B cell (primary cell): Measurements from ENCODE around the gene STRADA. TPM values are rescaled to one million over a fixed set of nuclear protein-coding genes. Genes with fewer than 3 reads are reported as not detected.

Experiments used
- ATAC-seq: fragments of 200-7000 bp; cut with Tn5 transposase; one replicate; pipeline ENCODE4 v1.10.0; 2021; ENCODE audit warnings: low read depth, mild to moderate bottlenecking, moderate number of reproducible peaks, moderate library complexity
- CTCF ChIA-PET: fragments of 350-600 bp; sonication (Branson Sonifier 250); formaldehyde crosslinking; loops from one replicate; lab custom pipeline; 2021; ENCODE audit warnings: antibody characterized with exemption, inconsistent platforms; lab: Charles Lee
- POLR2A ChIA-PET: fragments of 350-600 bp; sonication (Branson Sonifier 250); formaldehyde crosslinking; loops from one replicate; lab custom pipeline; 2021; ENCODE audit warnings: antibody characterized with exemption; lab: Charles Lee
- DNase-seq: peaks from one replicate; pipeline ENCODE4 v3.0.0; 2013
- H2AFZ ChIP-seq: 2 replicates; pipeline ENCODE4 v1.6.1; 2012; ENCODE audit warnings: mild to moderate bottlenecking, low read depth, low read length; ENCODE audit not compliant: insufficient read depth, poor library complexity, severe bottlenecking
- H3K27ac ChIP-seq, 2 donors: 1 replicate in 1 of 2; 2 replicates in 1 of 2; pipeline ENCODE4 v1.5.1; 2012 to 2013; ENCODE audit warnings: low read length in 2 of 2, mild to moderate bottlenecking in 2 of 2, moderate library complexity in 1 of 2
- H3K27me3 ChIP-seq, 4 experiments: fragments of 200-600 bp in 1 of 4; sonication (generic) in 1 of 4; replicated peaks in 1 of 4; 1 replicate in 2 of 4; 2 replicates in 2 of 4; pipeline versions ENCODE4 v1.6.1 to v1.7.0; 2013 to 2016; ENCODE audit warnings: low read length in 3 of 4, mild to moderate bottlenecking in 2 of 4, mixed read lengths in 1 of 4, moderate library complexity in 1 of 4; ENCODE audit not compliant: insufficient read depth in 4 of 4, control insufficient read depth in 3 of 4; ENCODE audit errors: control extremely low read depth in 1 of 4
- H3K36me3 ChIP-seq, 2 experiments: replicated peaks in 1 of 2; 1 replicate in 1 of 2; 2 replicates in 1 of 2; pipeline versions ENCODE4 v1.6.1 to v1.7.1; 2013; ENCODE audit warnings: low read length in 1 of 2; ENCODE audit not compliant: insufficient read depth in 2 of 2, control insufficient read depth in 1 of 2; ENCODE audit errors: control extremely low read depth in 1 of 2, extremely low read depth in 1 of 2
- H3K4me1 ChIP-seq, 2 donors: fragments of 200-600 bp in 1 of 2; sonication (generic) in 1 of 2; 1 replicate in 1 of 2; 2 replicates in 1 of 2; pipeline versions ENCODE4 v1.5.1 to v1.6.1; 2013 to 2017; ENCODE audit warnings: low read length in 2 of 2; ENCODE audit not compliant: control insufficient read depth in 2 of 2, insufficient read depth in 2 of 2
- H3K4me2 ChIP-seq: replicated peaks from 2 replicates; pipeline ENCODE3; 2012; ENCODE audit warnings: mild to moderate bottlenecking, low read depth, low read length; ENCODE audit not compliant: poor library complexity, severe bottlenecking
- H3K4me3 ChIP-seq, 5 experiments: fragments of 200-600 bp in 1 of 5; sonication (generic) in 1 of 5; 1 replicate in 3 of 5; 2 replicates in 2 of 5; pipeline versions ENCODE4 v1.5.1 to v1.7.0; 2011 to 2016; ENCODE audit warnings: low read length in 4 of 5, mild to moderate bottlenecking in 4 of 5, low read depth in 2 of 5, control low read depth in 1 of 5, moderate library complexity in 1 of 5; ENCODE audit not compliant: insufficient read depth in 1 of 5; ENCODE audit errors: control extremely low read depth in 1 of 5, extremely low read depth in 1 of 5
- H3K79me2 ChIP-seq: fragments of 200-600 bp; sonication (generic); one replicate; pipeline ENCODE4 v1.6.0; 2016; ENCODE audit warnings: low read length; ENCODE audit not compliant: control insufficient read depth, insufficient read depth
- H3K9ac ChIP-seq: fragments of 200-600 bp; sonication (generic); 2 replicates; pipeline ENCODE4 v1.6.1; 2017; ENCODE audit warnings: mild to moderate bottlenecking, low read length, moderate library complexity
- H3K9me3 ChIP-seq, 3 donors: one replicate each; pipeline versions ENCODE4 v1.6.1 to v1.7.1; 2013; ENCODE audit warnings: low read length in 2 of 3; ENCODE audit not compliant: control insufficient read depth in 2 of 3, insufficient read depth in 1 of 3; ENCODE audit errors: control extremely low read depth in 1 of 3
- H4K20me1 ChIP-seq: 2 replicates; pipeline ENCODE4 v1.6.0; 2012; ENCODE audit warnings: mild to moderate bottlenecking, low read length; ENCODE audit not compliant: insufficient read depth, control insufficient read depth, poor library complexity, severe bottlenecking
- H3K27ac Mint-ChIP-seq: one replicate; pipeline ENCODE4 v1.8.0; 2021; ENCODE audit warnings: mixed read lengths
- H3K27me3 Mint-ChIP-seq: one replicate; pipeline ENCODE4 v1.8.0; 2021; ENCODE audit warnings: mixed read lengths
- H3K4me1 Mint-ChIP-seq: one replicate; pipeline ENCODE4 v1.8.0; 2021; ENCODE audit warnings: mixed read lengths
- H3K4me3 Mint-ChIP-seq: one replicate; pipeline ENCODE4 v1.8.0; 2021; ENCODE audit warnings: mixed read lengths
- H3K9me3 Mint-ChIP-seq: one replicate; pipeline ENCODE4 v1.8.0; 2022; ENCODE audit warnings: mixed read lengths; ENCODE audit not compliant: insufficient read depth
- EZH2 ChIP-seq: IDR thresholded peaks from 2 replicates; pipeline ENCODE4 v1.6.1; 2012; ENCODE audit warnings: borderline replicate concordance, low read depth, mild to moderate bottlenecking, moderate library complexity, low read length; ENCODE audit not compliant: insufficient read depth, poor library complexity, severe bottlenecking
- WGBS: methylation state at CpG from one replicate; pipeline ENCODE4 v1.1.5; 2013; ENCODE audit warnings: missing lambda C conversion rate; ENCODE audit not compliant: insufficient coverage; 5-methylcytosine and 5-hydroxymethylcytosine counted together
- intact Hi-C: fragments of 100-400 bp; cut with micrococcal nuclease; formaldehyde crosslinking; loops from one replicate; pipeline ENCODE4 v1.10.0; 2022
- polyA plus RNA-seq: library from polyadenylated mRNA; depleted of rRNA; stranded (reverse); fragments of >200 nt; gene quantifications from 2 replicates; pipeline ENCODE4 v1.2.3, GENCODE V29; 2012
- total RNA-seq, 2 donors: library from RNA; stranded (reverse); fragments of 120-200 nt in 1 of 2; gene quantifications; 1 replicate in 1 of 2; 2 replicates in 1 of 2; pipeline versions ENCODE4 v1.2.3 to v1.2.4, GENCODE V29; 2013 to 2022
- TF ChIP-seq, protein P1 (sequence below): fragments of 200-600 bp; IDR thresholded peaks from one replicate; pipeline ENCODE4 v1.8.0; 2022; ENCODE audit warnings: antibody characterized with exemption, mild to moderate bottlenecking

STRADA gene
- total and polyA plus RNA-seq, 2 donors (not counting 1 experiment from before 2014, with no cell fraction given) = 48.1 to 93.2 TPM

DNA sequence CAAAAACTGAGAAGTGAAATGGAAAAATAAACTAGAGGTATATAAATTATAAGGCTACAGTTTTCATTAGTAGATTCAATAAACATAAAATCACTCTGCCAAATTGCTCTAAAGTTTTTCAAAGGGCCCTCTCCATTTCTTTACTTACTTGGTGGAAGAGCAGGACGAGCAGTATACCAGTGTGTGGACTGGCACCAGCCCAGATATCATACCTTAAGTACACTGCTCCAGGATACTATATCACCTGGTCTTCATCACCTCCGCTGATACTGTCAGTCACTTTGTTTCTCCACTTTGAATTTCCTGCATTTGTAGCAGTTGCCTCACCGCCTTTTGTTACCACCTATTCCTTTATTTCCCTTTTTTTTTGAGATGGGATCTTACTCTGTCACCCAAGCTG, 81.7 kb downstream of the STRADA start:
- ATAC-seq (no peak), DNase-seq (no peak)
- H3K27me3 ChIP-seq = no peaks in the 10 kb centered on the region
- peaks cover 7% of the 10 kb centered on the region for H3K4me1 Mint-ChIP-seq
- H3K27ac Mint-ChIP-seq = no peak overlapping the region
- H3K27ac ChIP-seq = no peak overlapping the region
- no peak overlapping the region for H3K9ac ChIP-seq
- H3K4me1 ChIP-seq = peaks cover 0 to 4% of the 10 kb centered on the region in 2 donors
- H3K4me2 ChIP-seq = no peak overlapping the region
- no peak overlapping the region for H3K4me3 Mint-ChIP-seq
- no peak overlapping the region for H3K4me3 ChIP-seq
- peaks cover 8 to 44% of the 10 kb centered on the region in 2 experiments for H3K36me3 ChIP-seq
- intact Hi-C loops = no loop called here
- 94% methylated on average over 3 of the region's 3 CpGs for whole genome bisulfite sequencing
- no peak overlapping the region for H2AFZ ChIP-seq
- POLR2A ChIA-PET = interaction anchor here (0.7 kb wide), 1 partner anchor 32 kb away, joined by 3 read pairs; no protein-coding TSS in a partner anchor
- no peaks in the 10 kb centered on the region for H4K20me1 ChIP-seq
- H3K79me2 ChIP-seq = peaks cover 4% of the 10 kb centered on the region
- TF ChIP-seq EZH2 = no peak
- TF ChIP-seq, protein P1, sequence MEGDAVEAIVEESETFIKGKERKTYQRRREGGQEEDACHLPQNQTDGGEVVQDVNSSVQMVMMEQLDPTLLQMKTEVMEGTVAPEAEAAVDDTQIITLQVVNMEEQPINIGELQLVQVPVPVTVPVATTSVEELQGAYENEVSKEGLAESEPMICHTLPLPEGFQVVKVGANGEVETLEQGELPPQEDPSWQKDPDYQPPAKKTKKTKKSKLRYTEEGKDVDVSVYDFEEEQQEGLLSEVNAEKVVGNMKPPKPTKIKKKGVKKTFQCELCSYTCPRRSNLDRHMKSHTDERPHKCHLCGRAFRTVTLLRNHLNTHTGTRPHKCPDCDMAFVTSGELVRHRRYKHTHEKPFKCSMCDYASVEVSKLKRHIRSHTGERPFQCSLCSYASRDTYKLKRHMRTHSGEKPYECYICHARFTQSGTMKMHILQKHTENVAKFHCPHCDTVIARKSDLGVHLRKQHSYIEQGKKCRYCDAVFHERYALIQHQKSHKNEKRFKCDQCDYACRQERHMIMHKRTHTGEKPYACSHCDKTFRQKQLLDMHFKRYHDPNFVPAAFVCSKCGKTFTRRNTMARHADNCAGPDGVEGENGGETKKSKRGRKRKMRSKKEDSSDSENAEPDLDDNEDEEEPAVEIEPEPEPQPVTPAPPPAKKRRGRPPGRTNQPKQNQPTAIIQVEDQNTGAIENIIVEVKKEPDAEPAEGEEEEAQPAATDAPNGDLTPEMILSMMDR = no peak
- no peaks in the 10 kb centered on the region for H3K9me3 Mint-ChIP-seq
- CTCF ChIA-PET = no interaction called here
- no peaks in the 10 kb centered on the region for H3K27me3 Mint-ChIP-seq
- no peaks in the 10 kb centered on the region for H3K9me3 ChIP-seq

- Histone ChIP-seq H3K27me3 (no peaks in the 10 kb centered on the region), H3K27ac (no peak overlapping the region), H3K9ac (no peak overlapping the region), H4K20me1 (no peaks in the 10 kb centered on the region), H3K4me2 (no peak overlapping the region), H2AFZ (no peak overlapping the region), H3K4me1 (no peaks in the 10 kb centered on the region), H3K9me3 (no peaks in the 10 kb centered on the region), H3K79me2 (peaks cover 4% of the 10 kb centered on the region), H3K36me3 (peaks cover 7 to 37% of the 10 kb centered on the region in 2 experiments), H3K4me3 (no peak overlapping the region)
- no peak for DNase-seq
- Mint-ChIP-seq H3K4me1 (no peaks in the 10 kb centered on the region), H3K4me3 (no peak overlapping the region), H3K27ac (no peak overlapping the region), H3K9me3 (no peaks in the 10 kb centered on the region), H3K27me3 (no peaks in the 10 kb centered on the region)
- intact Hi-C loops = no loop called here
- ATAC-seq = no peak
- CTCF ChIA-PET = interaction anchor here (0.6 kb wide), 1 partner anchor 92 kb away, joined by 3 read pairs; no protein-coding TSS in a partner anchor
- POLR2A ChIA-PET = no interaction called here
- TF ChIP-seq, protein P1 = no peak
- no peak for TF ChIP-seq EZH2
- 80% methylated on average over 1 of the region's 1 CpG for WGBS
These were observed 83.2 kb downstream of the STRADA start for GRCh38 chr17:63658366-63658765.
